ENCODE measurements around the gene TPST2. TPM values are rescaled to one million over a fixed set of nuclear protein-coding genes. Genes with fewer than 3 reads are reported as not detected.

Gene TPST2
- total and polyA plus RNA-seq, 10 of the 15 experiments (the other 5 are each of a cell fraction or from before 2014, with no cell fraction given): 6.3 to 33.7 (median 28.4) TPM

- BruUV-seq (replicated peaks): no TSS peak
- H4K20me1 ChIP-seq (ENCODE audit: control insufficient read depth, insufficient read depth): no peaks in the 10 kb centered on the region
- no peak overlapping the region for H2AFZ ChIP-seq (ENCODE audit: control insufficient read depth, low read depth, low read length)
- no peaks in the 10 kb centered on the region for H3K9me3 ChIP-seq (replicated peaks; ENCODE audit: control insufficient read depth, insufficient read depth, low read length)
- in situ Hi-C loops (cut with MboI): no loop called here
- SMC1A ChIA-PET (ENCODE audit: uncharacterized antibody, unreplicated experiment): interaction anchor here (0.8 kb wide), 1 partner anchor 22 kb away, joined by 3 read pairs; no protein-coding TSS in a partner anchor
- TF ChIP-seq TCF12 (IDR thresholded peaks at IDR 0.05; ENCODE audit: low read depth, low read length) (no peak), GATAD2B (conservative IDR thresholded peaks at IDR 0.05; ENCODE audit: low read depth) (no peak), ATF3 (IDR thresholded peaks at IDR 0.05; ENCODE audit: borderline replicate concordance, extremely low read depth, low read depth, low read length) (no peak), TAF1 (IDR thresholded peaks at IDR 0.05; ENCODE audit: borderline replicate concordance, low read depth, low read length) (no peak), SP1 (IDR thresholded peaks at IDR 0.05; ENCODE audit: low read depth, low read length) (no peak), E2F4 (IDR thresholded peaks at IDR 0.05; ENCODE audit: low read depth, low read length) (no peak), STAT1 (conservative IDR thresholded peaks at IDR 0.05) (no peak), BCL11A (IDR thresholded peaks at IDR 0.05; ENCODE audit: low read depth, low read length) (no peak), TCF3 (IDR thresholded peaks at IDR 0.05; ENCODE audit: borderline replicate concordance, insufficient read depth, low read depth, low read length) (no peak), CBFB (IDR thresholded peaks at IDR 0.05; ENCODE audit: low read depth) (no peak), JUNB (IDR thresholded peaks at IDR 0.05) (no peak), ESRRA (IDR thresholded peaks at IDR 0.05; ENCODE audit: low read length) (no peak), LARP7 (IDR thresholded peaks at IDR 0.05) (no peak), CHD1 (IDR thresholded peaks at IDR 0.05; ENCODE audit: low read depth, low read length) (no peak), ZNF592 (IDR thresholded peaks at IDR 0.05) (no peak), SIN3A (IDR thresholded peaks at IDR 0.05; ENCODE audit: low read depth, low read length) (no peak), RAD51 (IDR thresholded peaks at IDR 0.05) (no peak), TARDBP (IDR thresholded peaks at IDR 0.05; ENCODE audit: borderline replicate concordance) (no peak)
- H3K79me2 ChIP-seq (ENCODE audit: control insufficient read depth, insufficient read depth, low read length): no peaks in the 10 kb centered on the region
- FAIRE-seq (no peak), DNase-seq (ENCODE audit: low read depth, low spot score) (no peak), ATAC-seq (no peak)
- POLR2A ChIA-PET: no interaction called here
- WGBS (ENCODE audit: insufficient coverage, insufficient replicate concordance, low lambda C conversion rate, missing lambda C conversion rate): 85% methylated on average over 14 of the region's 14 CpGs
- CTCF ChIA-PET: no interaction called here
- H3K36me3 ChIP-seq (ENCODE audit: control insufficient read depth in 2 of 2, insufficient read depth in 2 of 2, low read length in 1 of 2): no peaks in the 10 kb centered on the region
- no peak overlapping the region for H3K4me3 ChIP-seq
- H3K4me1 ChIP-seq (ENCODE audit: control insufficient read depth, insufficient read depth, low read length): peaks cover 37% of the 10 kb centered on the region
- H3K27ac ChIP-seq (ENCODE audit: control insufficient read depth, insufficient read depth): no peak overlapping the region
- H3K9ac ChIP-seq (ENCODE audit: control insufficient read depth, insufficient read depth, low read length): no peak overlapping the region
- intact Hi-C loops (cut with micrococcal nuclease; ENCODE audit: unreplicated experiment): no loop called here
- RAD21 ChIA-PET (ENCODE audit: unreplicated experiment): no interaction called here
- no peaks in the 10 kb centered on the region for H3K27me3 ChIP-seq (replicated peaks in 1 of 2; ENCODE audit: control insufficient read depth in 2 of 2, insufficient read depth in 2 of 2, low read length in 1 of 2)
- no peak overlapping the region for H3K4me2 ChIP-seq (ENCODE audit: control insufficient read depth, insufficient read depth)
These were observed 24.4 kb upstream of the TPST2 start for GRCh38 chr22:26614322-26614721.
